ENCODE measurements around the gene FOLR1. TPM values are rescaled to one million over a fixed set of nuclear protein-coding genes. Genes with fewer than 3 reads are reported as not detected.

FOLR1 gene
- total RNA-seq, 1 experiment from 2014 or later, result 2.7 TPM

DNA sequence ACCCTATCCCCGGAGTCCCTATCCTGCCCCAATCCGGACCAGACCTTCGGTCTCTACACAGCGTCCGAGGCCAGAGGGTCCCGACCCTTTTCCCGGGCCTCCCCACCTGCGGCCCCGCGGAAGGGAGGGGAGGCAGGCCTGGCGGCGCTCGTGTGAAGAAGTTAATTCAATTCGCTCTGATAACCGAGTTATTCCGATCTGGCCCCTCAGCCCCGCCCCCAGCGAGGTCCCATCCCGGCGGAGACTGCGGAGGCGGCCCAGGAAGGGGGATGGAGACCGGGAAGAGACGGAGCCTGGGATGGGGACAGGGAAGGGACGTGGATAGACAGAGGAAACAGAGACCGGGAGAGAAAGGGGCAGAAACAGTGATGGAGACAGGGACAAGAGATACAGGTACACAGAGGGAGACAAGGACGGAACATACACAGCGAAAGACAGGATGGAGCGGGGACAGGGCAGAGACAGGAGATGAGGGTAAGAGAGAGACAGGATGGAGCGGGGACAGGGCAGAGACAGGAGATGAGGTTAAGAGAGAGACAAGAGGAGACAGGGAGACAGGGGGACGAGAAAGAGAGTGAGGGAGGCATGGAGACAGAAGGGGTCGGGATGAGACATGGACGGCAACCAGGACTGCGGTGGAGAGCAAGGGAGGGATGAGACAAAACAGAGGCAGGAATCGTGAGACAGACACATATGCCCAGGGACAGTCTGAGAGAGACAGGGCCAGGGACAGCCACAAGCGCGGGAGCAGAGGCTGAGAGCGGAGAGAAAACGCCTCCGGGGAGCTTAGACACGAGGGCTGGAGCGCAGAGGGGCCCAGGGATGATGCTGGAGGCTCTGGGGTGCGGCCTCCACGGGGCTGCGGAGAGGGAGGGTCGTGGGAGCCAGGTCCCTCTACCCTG is 52.7 kb downstream of the FOLR1 start:
- H3K9me3 Mint-ChIP-seq (ENCODE audit: low read depth, unreplicated experiment), result no peaks in the 10 kb centered on the region
- no peak for DNase-seq
- CTCF ChIA-PET, result no interaction called here
- H3K36me3 Mint-ChIP-seq (ENCODE audit: insufficient read depth, unreplicated experiment), result peaks cover under 1% of the 10 kb centered on the region
- intact Hi-C loops (cut with micrococcal nuclease; ENCODE audit: unreplicated experiment), result no loop called here
- BruUV-seq (replicated peaks), result no TSS peak
- TF ChIP-seq, protein P1, sequence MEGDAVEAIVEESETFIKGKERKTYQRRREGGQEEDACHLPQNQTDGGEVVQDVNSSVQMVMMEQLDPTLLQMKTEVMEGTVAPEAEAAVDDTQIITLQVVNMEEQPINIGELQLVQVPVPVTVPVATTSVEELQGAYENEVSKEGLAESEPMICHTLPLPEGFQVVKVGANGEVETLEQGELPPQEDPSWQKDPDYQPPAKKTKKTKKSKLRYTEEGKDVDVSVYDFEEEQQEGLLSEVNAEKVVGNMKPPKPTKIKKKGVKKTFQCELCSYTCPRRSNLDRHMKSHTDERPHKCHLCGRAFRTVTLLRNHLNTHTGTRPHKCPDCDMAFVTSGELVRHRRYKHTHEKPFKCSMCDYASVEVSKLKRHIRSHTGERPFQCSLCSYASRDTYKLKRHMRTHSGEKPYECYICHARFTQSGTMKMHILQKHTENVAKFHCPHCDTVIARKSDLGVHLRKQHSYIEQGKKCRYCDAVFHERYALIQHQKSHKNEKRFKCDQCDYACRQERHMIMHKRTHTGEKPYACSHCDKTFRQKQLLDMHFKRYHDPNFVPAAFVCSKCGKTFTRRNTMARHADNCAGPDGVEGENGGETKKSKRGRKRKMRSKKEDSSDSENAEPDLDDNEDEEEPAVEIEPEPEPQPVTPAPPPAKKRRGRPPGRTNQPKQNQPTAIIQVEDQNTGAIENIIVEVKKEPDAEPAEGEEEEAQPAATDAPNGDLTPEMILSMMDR (IDR thresholded peaks at IDR 0.05; ENCODE audit: unreplicated experiment), result no peak
- H3K27me3 Mint-ChIP-seq (ENCODE audit: unreplicated experiment), result peaks cover 42% of the 10 kb centered on the region
- H3K4me3 Mint-ChIP-seq (ENCODE audit: low read depth, unreplicated experiment), result no peak overlapping the region
- no peak overlapping the region for H3K27ac Mint-ChIP-seq (ENCODE audit: unreplicated experiment)
- no peaks in the 10 kb centered on the region for H3K4me1 Mint-ChIP-seq (ENCODE audit: low read depth, unreplicated experiment)

DNA sequence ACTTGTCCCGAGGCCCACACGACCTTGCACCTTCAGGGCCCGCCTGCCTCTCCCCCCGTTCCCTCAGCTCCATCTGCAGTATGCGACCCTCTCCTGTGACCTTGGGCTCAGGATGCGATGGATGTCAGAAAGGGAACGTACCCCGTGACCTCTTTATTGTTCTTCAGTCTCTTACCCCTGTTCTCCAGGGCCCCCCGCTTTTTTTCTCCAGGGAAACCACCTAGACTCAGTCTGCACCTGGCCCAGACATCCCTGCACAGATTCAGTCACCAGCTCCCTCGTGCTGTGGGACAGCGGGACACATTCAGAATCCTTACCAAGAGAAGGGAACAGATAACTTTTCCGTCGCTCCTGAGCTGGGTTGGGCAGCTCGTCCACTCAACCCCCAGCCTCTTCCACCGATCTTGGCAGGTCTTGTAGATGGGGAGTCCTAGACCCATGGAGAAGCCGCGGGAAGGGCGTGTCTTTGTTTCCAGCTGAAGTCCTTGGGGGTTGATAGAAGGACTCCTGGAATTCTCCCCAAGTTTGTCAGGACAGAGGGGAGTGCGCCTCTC is 53.4 kb downstream of the FOLR1 start:
- TF ChIP-seq, protein P1 (IDR thresholded peaks at IDR 0.05; ENCODE audit: unreplicated experiment), result no peak
- DNase-seq, result no peak
- BruUV-seq (replicated peaks), result no TSS peak
- CTCF ChIA-PET, result no interaction called here
- H3K4me1 Mint-ChIP-seq (ENCODE audit: low read depth, unreplicated experiment), result no peaks in the 10 kb centered on the region
- H3K9me3 Mint-ChIP-seq (ENCODE audit: low read depth, unreplicated experiment), result no peaks in the 10 kb centered on the region
- H3K4me3 Mint-ChIP-seq (ENCODE audit: low read depth, unreplicated experiment), result no peak overlapping the region
- H3K27ac Mint-ChIP-seq (ENCODE audit: unreplicated experiment), result no peak overlapping the region
- H3K36me3 Mint-ChIP-seq (ENCODE audit: insufficient read depth, unreplicated experiment), result no peaks in the 10 kb centered on the region
- peaks cover 41% of the 10 kb centered on the region for H3K27me3 Mint-ChIP-seq (ENCODE audit: unreplicated experiment)
- intact Hi-C loops (cut with micrococcal nuclease; ENCODE audit: unreplicated experiment), result no loop called here

Other genes starting within 250 kb of the FOLR1 start
- gene IL18BP, start 193.2 kb upstream of the FOLR1 start, total RNA-seq (2022), result 12.4 and 13.2 TPM in 2 replicates
- gene NUMA1, start 111.6 kb upstream of the FOLR1 start, total RNA-seq (2022), result 140 and 146 TPM in 2 replicates
- gene LRRC51, start 111.3 kb upstream of the FOLR1 start, total RNA-seq (2022), result 8.5 and 11.0 TPM in 2 replicates
- gene LAMTOR1, start 88.8 kb upstream of the FOLR1 start, total RNA-seq (2022), result 67.1 and 73.5 TPM in 2 replicates
- not detected in 2 replicates for gene TOMT, start 86.2 kb upstream of the FOLR1 start, total RNA-seq (2022)
- gene ANAPC15, start 79.4 kb upstream of the FOLR1 start, total RNA-seq (2022), result 25.8 and 29.4 TPM in 2 replicates
- gene FOLR3, start 56.4 kb upstream of the FOLR1 start, total RNA-seq (2022), result not detected in 2 replicates
- not detected in 2 replicates for gene FOLR2, start 24.7 kb downstream of the FOLR1 start, total RNA-seq (2022)
- 203 and 221 TPM in 2 replicates for gene INPPL1, start 32.6 kb downstream of the FOLR1 start, total RNA-seq (2022)
- not detected in 2 replicates for gene PHOX2A, start 52.0 kb downstream of the FOLR1 start, total RNA-seq (2022)
- 24.7 and 24.8 TPM in 2 replicates for gene CLPB, start 242.4 kb downstream of the FOLR1 start, total RNA-seq (2022)

Data from Calu3 (cell line).